GM18519 (cell line): ENCODE results near the gene TUBB4A.
"Not testable (repeated sequence)": the region's sequence is repeated elsewhere in the genome, so short reads cannot be mapped to it uniquely, and the experiment has no call there.

Experiments used
- ATAC-seq: cut with Tn5 transposase; IDR thresholded peaks from one replicate; pipeline ENCODE4 v1.9.1; 2021; ENCODE audit warnings: mild to moderate bottlenecking, moderate library complexity; ENCODE audit not compliant: unreplicated experiment, low FRiP score

TUBB4A gene

GRCh38 chr19:6527893-6528543 lies 25.9 kb upstream of the TUBB4A start:
- ATAC-seq: peak; percentile 38

- no peak for ATAC-seq
These were observed 22.2 kb upstream of the TUBB4A start for GRCh38 chr19:6524311-6524710.

GRCh38 chr19:6522712-6523111 lies 20.6 kb upstream of the TUBB4A start:
- no peak for ATAC-seq

GRCh38 chr19:6521718-6522646 lies 19.9 kb upstream of the TUBB4A start:
- peak; percentile 32 for ATAC-seq

GRCh38 chr19:6519289-6519688 lies 17.2 kb upstream of the TUBB4A start:
- no peak for ATAC-seq

- no peak for ATAC-seq
These were observed 16.2 kb upstream of the TUBB4A start for GRCh38 chr19:6518145-6518911.

- no peak for ATAC-seq
These were observed 14.7 kb upstream of the TUBB4A start for GRCh38 chr19:6516659-6517291.

- ATAC-seq: no peak
These were observed 14.0 kb upstream of the TUBB4A start for GRCh38 chr19:6516018-6516658.

GRCh38 chr19:6514926-6515544 lies 12.9 kb upstream of the TUBB4A start:
- no peak for ATAC-seq

- ATAC-seq: no peak
These were observed 12.0 kb upstream of the TUBB4A start for GRCh38 chr19:6514089-6514488.

GRCh38 chr19:6510618-6511017 lies 8.5 kb upstream of the TUBB4A start:
- no peak for ATAC-seq

- no peak for ATAC-seq
These were observed 7.2 kb upstream of the TUBB4A start for GRCh38 chr19:6509118-6509971.

- not testable (repeated sequence) for ATAC-seq
These were observed 6.1 kb upstream of the TUBB4A start for GRCh38 chr19:6508028-6508771.

- ATAC-seq: no peak
These were observed 1.5 kb upstream of the TUBB4A start for GRCh38 chr19:6503407-6504201.

GRCh38 chr19:6500837-6501739 lies 1.0 kb downstream of the TUBB4A start:
- no peak for ATAC-seq

- no peak for ATAC-seq
These were observed 2.9 kb downstream of the TUBB4A start for GRCh38 chr19:6499052-6499790.
